B cell (primary cell): ENCODE results near the gene NECAB2. TPM values are rescaled to one million over a fixed set of nuclear protein-coding genes. Genes with fewer than 3 reads are reported as not detected.

Experiments
- ATAC-seq: fragments of 200-7000 bp; cut with Tn5 transposase; one replicate; pipeline ENCODE4 v1.10.0; 2021; ENCODE audit warnings: low read depth, mild to moderate bottlenecking, moderate number of reproducible peaks, moderate library complexity
- CTCF ChIA-PET: fragments of 350-600 bp; sonication (Branson Sonifier 250); formaldehyde crosslinking; loops from one replicate; lab custom pipeline; 2021; ENCODE audit warnings: antibody characterized with exemption, inconsistent platforms; lab: Charles Lee
- POLR2A ChIA-PET: fragments of 350-600 bp; sonication (Branson Sonifier 250); formaldehyde crosslinking; loops from one replicate; lab custom pipeline; 2021; ENCODE audit warnings: antibody characterized with exemption; lab: Charles Lee
- DNase-seq: peaks from one replicate; pipeline ENCODE4 v3.0.0; 2013
- H2AFZ ChIP-seq: 2 replicates; pipeline ENCODE4 v1.6.1; 2012; ENCODE audit warnings: mild to moderate bottlenecking, low read depth, low read length; ENCODE audit not compliant: insufficient read depth, poor library complexity, severe bottlenecking
- H3K27ac ChIP-seq, 2 donors: 1 replicate in 1 of 2; 2 replicates in 1 of 2; pipeline ENCODE4 v1.5.1; 2012 to 2013; ENCODE audit warnings: low read length in 2 of 2, mild to moderate bottlenecking in 2 of 2, moderate library complexity in 1 of 2
- H3K27me3 ChIP-seq, 4 experiments: fragments of 200-600 bp in 1 of 4; sonication (generic) in 1 of 4; replicated peaks in 1 of 4; 1 replicate in 2 of 4; 2 replicates in 2 of 4; pipeline versions ENCODE4 v1.6.1 to v1.7.0; 2013 to 2016; ENCODE audit warnings: low read length in 3 of 4, mild to moderate bottlenecking in 2 of 4, mixed read lengths in 1 of 4, moderate library complexity in 1 of 4; ENCODE audit not compliant: insufficient read depth in 4 of 4, control insufficient read depth in 3 of 4; ENCODE audit errors: control extremely low read depth in 1 of 4
- H3K36me3 ChIP-seq, 2 experiments: replicated peaks in 1 of 2; 1 replicate in 1 of 2; 2 replicates in 1 of 2; pipeline versions ENCODE4 v1.6.1 to v1.7.1; 2013; ENCODE audit warnings: low read length in 1 of 2; ENCODE audit not compliant: insufficient read depth in 2 of 2, control insufficient read depth in 1 of 2; ENCODE audit errors: control extremely low read depth in 1 of 2, extremely low read depth in 1 of 2
- H3K4me1 ChIP-seq, 2 donors: fragments of 200-600 bp in 1 of 2; sonication (generic) in 1 of 2; 1 replicate in 1 of 2; 2 replicates in 1 of 2; pipeline versions ENCODE4 v1.5.1 to v1.6.1; 2013 to 2017; ENCODE audit warnings: low read length in 2 of 2; ENCODE audit not compliant: control insufficient read depth in 2 of 2, insufficient read depth in 2 of 2
- H3K4me2 ChIP-seq: replicated peaks from 2 replicates; pipeline ENCODE3; 2012; ENCODE audit warnings: mild to moderate bottlenecking, low read depth, low read length; ENCODE audit not compliant: poor library complexity, severe bottlenecking
- H3K4me3 ChIP-seq, 5 experiments: fragments of 200-600 bp in 1 of 5; sonication (generic) in 1 of 5; 1 replicate in 3 of 5; 2 replicates in 2 of 5; pipeline versions ENCODE4 v1.5.1 to v1.7.0; 2011 to 2016; ENCODE audit warnings: low read length in 4 of 5, mild to moderate bottlenecking in 4 of 5, low read depth in 2 of 5, control low read depth in 1 of 5, moderate library complexity in 1 of 5; ENCODE audit not compliant: insufficient read depth in 1 of 5; ENCODE audit errors: control extremely low read depth in 1 of 5, extremely low read depth in 1 of 5
- H3K79me2 ChIP-seq: fragments of 200-600 bp; sonication (generic); one replicate; pipeline ENCODE4 v1.6.0; 2016; ENCODE audit warnings: low read length; ENCODE audit not compliant: control insufficient read depth, insufficient read depth
- H3K9ac ChIP-seq: fragments of 200-600 bp; sonication (generic); 2 replicates; pipeline ENCODE4 v1.6.1; 2017; ENCODE audit warnings: mild to moderate bottlenecking, low read length, moderate library complexity
- H3K9me3 ChIP-seq, 3 donors: one replicate each; pipeline versions ENCODE4 v1.6.1 to v1.7.1; 2013; ENCODE audit warnings: low read length in 2 of 3; ENCODE audit not compliant: control insufficient read depth in 2 of 3, insufficient read depth in 1 of 3; ENCODE audit errors: control extremely low read depth in 1 of 3
- H4K20me1 ChIP-seq: 2 replicates; pipeline ENCODE4 v1.6.0; 2012; ENCODE audit warnings: mild to moderate bottlenecking, low read length; ENCODE audit not compliant: insufficient read depth, control insufficient read depth, poor library complexity, severe bottlenecking
- H3K27ac Mint-ChIP-seq: one replicate; pipeline ENCODE4 v1.8.0; 2021; ENCODE audit warnings: mixed read lengths
- H3K27me3 Mint-ChIP-seq: one replicate; pipeline ENCODE4 v1.8.0; 2021; ENCODE audit warnings: mixed read lengths
- H3K4me1 Mint-ChIP-seq: one replicate; pipeline ENCODE4 v1.8.0; 2021; ENCODE audit warnings: mixed read lengths
- H3K4me3 Mint-ChIP-seq: one replicate; pipeline ENCODE4 v1.8.0; 2021; ENCODE audit warnings: mixed read lengths
- H3K9me3 Mint-ChIP-seq: one replicate; pipeline ENCODE4 v1.8.0; 2022; ENCODE audit warnings: mixed read lengths; ENCODE audit not compliant: insufficient read depth
- CTCF ChIP-seq: fragments of 200-600 bp; IDR thresholded peaks from one replicate; pipeline ENCODE4 v1.8.0; 2022; ENCODE audit warnings: antibody characterized with exemption, mild to moderate bottlenecking
- EZH2 ChIP-seq: IDR thresholded peaks from 2 replicates; pipeline ENCODE4 v1.6.1; 2012; ENCODE audit warnings: borderline replicate concordance, low read depth, mild to moderate bottlenecking, moderate library complexity, low read length; ENCODE audit not compliant: insufficient read depth, poor library complexity, severe bottlenecking
- WGBS: methylation state at CpG from one replicate; pipeline ENCODE4 v1.1.5; 2013; ENCODE audit warnings: missing lambda C conversion rate; ENCODE audit not compliant: insufficient coverage; 5-methylcytosine and 5-hydroxymethylcytosine counted together
- intact Hi-C: fragments of 100-400 bp; cut with micrococcal nuclease; formaldehyde crosslinking; loops from one replicate; pipeline ENCODE4 v1.10.0; 2022
- polyA plus RNA-seq: library from polyadenylated mRNA; depleted of rRNA; stranded (reverse); fragments of >200 nt; gene quantifications from 2 replicates; pipeline ENCODE4 v1.2.3, GENCODE V29; 2012
- total RNA-seq, 2 donors: library from RNA; stranded (reverse); fragments of 120-200 nt in 1 of 2; gene quantifications; 1 replicate in 1 of 2; 2 replicates in 1 of 2; pipeline versions ENCODE4 v1.2.3 to v1.2.4, GENCODE V29; 2013 to 2022

The NECAB2 gene
- total and polyA plus RNA-seq, 2 donors (not counting 1 experiment from before 2014, with no cell fraction given), result not detected

DNA sequence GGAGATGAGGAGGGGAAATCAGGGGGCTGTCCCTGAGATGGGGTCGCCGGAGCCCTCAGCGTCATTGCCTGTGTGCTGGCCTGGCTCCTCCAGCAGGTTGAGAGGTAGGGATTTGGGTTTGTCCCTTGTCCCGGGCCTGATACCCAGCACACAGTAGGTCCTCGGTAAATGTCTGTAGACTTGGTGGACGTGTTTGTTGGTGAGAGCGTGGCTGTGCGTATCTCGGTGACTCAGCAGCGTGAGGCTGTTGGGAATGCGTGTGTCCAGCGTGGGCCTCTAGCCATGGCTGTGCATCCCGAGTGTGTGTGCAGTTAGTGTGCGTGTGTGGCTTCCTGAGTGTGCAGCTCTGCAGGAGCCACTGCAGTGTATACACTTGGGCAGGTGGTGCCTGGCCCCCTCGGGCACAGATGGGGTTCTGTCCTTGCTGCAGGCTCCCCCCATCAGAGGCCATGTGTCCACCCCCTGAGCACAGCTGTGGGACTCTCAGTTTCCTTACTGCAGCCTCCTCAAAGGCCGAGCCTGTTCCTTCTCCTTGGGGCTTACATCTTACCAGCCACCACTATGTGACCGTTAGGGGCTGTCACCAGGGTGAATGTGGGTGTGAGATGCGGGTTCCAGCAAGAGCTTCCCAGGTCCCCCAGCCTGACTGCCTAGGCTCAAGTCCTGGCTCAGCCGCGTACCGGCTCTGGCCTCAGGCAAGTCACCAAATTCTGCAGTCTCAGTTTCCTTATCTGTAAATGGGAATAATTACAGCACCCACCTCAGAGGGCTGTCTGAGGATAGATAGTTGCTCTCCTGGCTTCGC is 5.7 kb downstream of the NECAB2 start:
- CTCF ChIA-PET, result interaction anchor here (1.0 kb wide), 1 partner anchor 16 kb away, joined by 3 read pairs; no protein-coding TSS in a partner anchor
- Histone ChIP-seq H3K4me2 (no peak overlapping the region), H3K4me1 (peaks cover 0 to 4% of the 10 kb centered on the region in 2 donors), H3K9me3 (peaks cover 0 to 11% (median 4%) of the 10 kb centered on the region in 3 donors), H3K79me2 (no peaks in the 10 kb centered on the region), H2AFZ (no peak overlapping the region), H3K36me3 (no peaks in the 10 kb centered on the region), H3K9ac (no peak overlapping the region), H3K27ac (no peak overlapping the region), H3K27me3 (peaks cover 0 to 17% (median 3%) of the 10 kb centered on the region in 4 experiments), H3K4me3 (no peak overlapping the region), H4K20me1 (no peaks in the 10 kb centered on the region)
- Mint-ChIP-seq H3K9me3 (peaks cover under 1% of the 10 kb centered on the region), H3K4me1 (peaks cover 3% of the 10 kb centered on the region), H3K27me3 (peaks cover 10% of the 10 kb centered on the region), H3K4me3 (no peak overlapping the region), H3K27ac (no peak overlapping the region)
- intact Hi-C loops, result no loop called here
- 79% methylated on average over 17 of the region's 22 CpGs for WGBS
- POLR2A ChIA-PET, result no interaction called here
- ATAC-seq (no peak), DNase-seq (no peak)
- TF ChIP-seq EZH2, result no peak
- TF ChIP-seq CTCF, result no peak

GRCh38 chr16:83974475-83974874 is 6.4 kb downstream of the NECAB2 start:
- TF ChIP-seq CTCF (no peak), EZH2 (no peak)
- H3K4me3 ChIP-seq, result no peak overlapping the region
- H3K36me3 ChIP-seq, result no peaks in the 10 kb centered on the region
- Mint-ChIP-seq H3K27ac (no peak overlapping the region), H3K9me3 (peaks cover 3% of the 10 kb centered on the region), H3K27me3 (peaks cover 10% of the 10 kb centered on the region), H3K4me3 (no peak overlapping the region), H3K4me1 (no peaks in the 10 kb centered on the region)
- intact Hi-C loops, result no loop called here
- H3K4me1 ChIP-seq, result no peaks in the 10 kb centered on the region
- ATAC-seq (no peak), DNase-seq (no peak)
- H3K79me2 ChIP-seq, result no peaks in the 10 kb centered on the region
- no peak overlapping the region for H3K4me2 ChIP-seq
- no peak overlapping the region for H3K27ac ChIP-seq
- H3K27me3 ChIP-seq, result peaks cover 0 to 17% (median 2%) of the 10 kb centered on the region in 4 experiments
- H2AFZ ChIP-seq, result no peak overlapping the region
- H3K9me3 ChIP-seq, result peaks cover 0 to 16% (median 6%) of the 10 kb centered on the region in 3 donors
- WGBS, result 70% methylated on average over 6 of the region's 7 CpGs
- H3K9ac ChIP-seq, result no peak overlapping the region
- no peaks in the 10 kb centered on the region for H4K20me1 ChIP-seq
- CTCF ChIA-PET, result interaction anchor here (1.0 kb wide), 1 partner anchor 17 kb away, joined by 3 read pairs; no protein-coding TSS in a partner anchor
- POLR2A ChIA-PET, result no interaction called here
